HEK293T (cell line): ENCODE data around the gene BCAS1.

Experiments
- ARNT ChIP-seq: fragments of 450-650 bp; IDR thresholded peaks from 2 replicates; pipeline ENCODE4 v1.6.1; 2017; ENCODE audit warnings: mild to moderate bottlenecking
- BHLHE40 ChIP-seq: fragments of 450-650 bp; IDR thresholded peaks from 2 replicates; pipeline ENCODE4 v1.6.1; 2016; ENCODE audit warnings: mild to moderate bottlenecking, moderate library complexity, borderline replicate concordance
- CTBP1 ChIP-seq: fragments of 450-650 bp; IDR thresholded peaks from 2 replicates; pipeline ENCODE4 v1.6.1; 2016; ENCODE audit warnings: borderline replicate concordance
- FOXA1 ChIP-seq: fragments of 450-650 bp; IDR thresholded peaks from 2 replicates; pipeline ENCODE4 v1.6.1; 2016; ENCODE audit warnings: mild to moderate bottlenecking
- FOXK2 ChIP-seq: fragments of 450-650 bp; IDR thresholded peaks from 2 replicates; pipeline ENCODE4 v1.6.1; 2016; ENCODE audit warnings: mild to moderate bottlenecking
- FOXM1 ChIP-seq: fragments of 450-650 bp; IDR thresholded peaks from 2 replicates; pipeline ENCODE4 v1.6.1; 2017; ENCODE audit warnings: mild to moderate bottlenecking, borderline replicate concordance
- L3MBTL2 ChIP-seq: fragments of 450-650 bp; conservative IDR thresholded peaks from 2 replicates; pipeline ENCODE4 v1.6.1; 2016; ENCODE audit warnings: mild to moderate bottlenecking
- LEF1 ChIP-seq: fragments of 450-650 bp; IDR thresholded peaks from 2 replicates; pipeline ENCODE4 v1.6.1; 2017; ENCODE audit warnings: mild to moderate bottlenecking, borderline replicate concordance
- NFRKB ChIP-seq: fragments of 450-650 bp; IDR thresholded peaks from 2 replicates; pipeline ENCODE4 v1.6.1; 2016; ENCODE audit warnings: mild to moderate bottlenecking, moderate library complexity
- PKNOX1 ChIP-seq: fragments of 450-650 bp; IDR thresholded peaks from 2 replicates; pipeline ENCODE4 v1.6.1; 2016
- SP1 ChIP-seq: fragments of 450-650 bp; IDR thresholded peaks from 2 replicates; pipeline ENCODE4 v1.6.1; 2017
- SUZ12 ChIP-seq: fragments of 450-650 bp; IDR thresholded peaks from 2 replicates; pipeline ENCODE4 v1.6.1; 2016; ENCODE audit warnings: mild to moderate bottlenecking
- ZNF384 ChIP-seq: fragments of 450-650 bp; IDR thresholded peaks from 2 replicates; pipeline ENCODE4 v1.6.1; 2016

- TF ChIP-seq BHLHE40 (no peak), L3MBTL2 (no peak), FOXK2 (no peak), SP1 (no peak), LEF1 (no peak), FOXM1 (no peak), CTBP1 (no peak), ZNF384 (no peak), PKNOX1 (no peak), NFRKB (no peak), SUZ12 (no peak), ARNT (no peak), FOXA1 (no peak)
Measured at GRCh38 chr20:54075322-54075721, 4.9 kb upstream of the BCAS1 start.
